Gastrocnemius medialis (tissue), 4 donors: ENCODE results near the gene RBL1.

Experiments
- POLR2A ChIP-seq, 2 donors: fragments of 450-650 bp; IDR thresholded peaks; one replicate each; pipeline ENCODE4 v1.6.1; 2017; ENCODE audit warnings: antibody characterized with exemption in 2 of 2, mild to moderate bottlenecking in 2 of 2, moderate library complexity in 2 of 2
- TF ChIP-seq, protein P1 (sequence below), 5 experiments: fragments of 450-650 bp in 3 of 5; fragments of 200-600 bp in 2 of 5; sonication (generic) in 2 of 5; IDR thresholded peaks in 4 of 5; conservative IDR thresholded peaks in 1 of 5; 1 replicate in 4 of 5; 2 replicates in 1 of 5; pipeline ENCODE4 v1.5.1; 2016 to 2019; ENCODE audit warnings: antibody characterized with exemption in 5 of 5, mild to moderate bottlenecking in 3 of 5, moderate library complexity in 3 of 5

GRCh38 chr20:37071481-37071911, 24.3 kb downstream of the RBL1 start:
- TF ChIP-seq, protein P1, sequence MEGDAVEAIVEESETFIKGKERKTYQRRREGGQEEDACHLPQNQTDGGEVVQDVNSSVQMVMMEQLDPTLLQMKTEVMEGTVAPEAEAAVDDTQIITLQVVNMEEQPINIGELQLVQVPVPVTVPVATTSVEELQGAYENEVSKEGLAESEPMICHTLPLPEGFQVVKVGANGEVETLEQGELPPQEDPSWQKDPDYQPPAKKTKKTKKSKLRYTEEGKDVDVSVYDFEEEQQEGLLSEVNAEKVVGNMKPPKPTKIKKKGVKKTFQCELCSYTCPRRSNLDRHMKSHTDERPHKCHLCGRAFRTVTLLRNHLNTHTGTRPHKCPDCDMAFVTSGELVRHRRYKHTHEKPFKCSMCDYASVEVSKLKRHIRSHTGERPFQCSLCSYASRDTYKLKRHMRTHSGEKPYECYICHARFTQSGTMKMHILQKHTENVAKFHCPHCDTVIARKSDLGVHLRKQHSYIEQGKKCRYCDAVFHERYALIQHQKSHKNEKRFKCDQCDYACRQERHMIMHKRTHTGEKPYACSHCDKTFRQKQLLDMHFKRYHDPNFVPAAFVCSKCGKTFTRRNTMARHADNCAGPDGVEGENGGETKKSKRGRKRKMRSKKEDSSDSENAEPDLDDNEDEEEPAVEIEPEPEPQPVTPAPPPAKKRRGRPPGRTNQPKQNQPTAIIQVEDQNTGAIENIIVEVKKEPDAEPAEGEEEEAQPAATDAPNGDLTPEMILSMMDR (IDR thresholded peaks at IDR 0.05 in 4 of 5, conservative IDR thresholded peaks at IDR 0.05 in 1 of 5) = no peak
- TF ChIP-seq POLR2A (IDR thresholded peaks at IDR 0.05) = no peak
